Epidermal melanocyte (primary cell): ENCODE results near the gene LOXHD1.

ENCODE experiments used
- DNase-seq: peaks from one replicate; pipeline ENCODE4 v3.0.0; 2011; ENCODE audit warnings: low spot score; ENCODE audit not compliant: insufficient read length

LOXHD1 gene

GRCh38 chr18:46676182-46676835 is 19.3 kb upstream of the LOXHD1 start:
- DNase-seq, result no peak

DNA sequence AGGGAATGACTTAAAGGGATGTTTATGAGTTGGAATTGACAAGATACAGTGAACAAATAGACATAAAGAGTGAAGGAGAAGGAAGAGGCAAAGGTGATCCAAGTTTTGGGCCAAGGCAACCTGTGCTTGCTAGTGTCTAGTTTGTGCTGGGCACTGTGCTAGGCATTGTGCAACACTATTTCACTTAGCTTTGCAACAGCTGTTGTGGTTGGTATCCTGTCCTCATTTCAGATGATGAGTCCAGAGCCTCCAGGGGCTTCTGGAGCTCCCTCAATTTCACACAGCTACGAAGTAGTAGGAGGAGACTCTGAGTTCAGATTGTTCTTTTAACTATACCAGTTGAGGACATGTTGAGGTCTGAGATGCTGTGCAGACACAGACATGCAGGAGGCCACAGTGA is 18.1 kb upstream of the LOXHD1 start:
- DNase-seq, result no peak

DNA sequence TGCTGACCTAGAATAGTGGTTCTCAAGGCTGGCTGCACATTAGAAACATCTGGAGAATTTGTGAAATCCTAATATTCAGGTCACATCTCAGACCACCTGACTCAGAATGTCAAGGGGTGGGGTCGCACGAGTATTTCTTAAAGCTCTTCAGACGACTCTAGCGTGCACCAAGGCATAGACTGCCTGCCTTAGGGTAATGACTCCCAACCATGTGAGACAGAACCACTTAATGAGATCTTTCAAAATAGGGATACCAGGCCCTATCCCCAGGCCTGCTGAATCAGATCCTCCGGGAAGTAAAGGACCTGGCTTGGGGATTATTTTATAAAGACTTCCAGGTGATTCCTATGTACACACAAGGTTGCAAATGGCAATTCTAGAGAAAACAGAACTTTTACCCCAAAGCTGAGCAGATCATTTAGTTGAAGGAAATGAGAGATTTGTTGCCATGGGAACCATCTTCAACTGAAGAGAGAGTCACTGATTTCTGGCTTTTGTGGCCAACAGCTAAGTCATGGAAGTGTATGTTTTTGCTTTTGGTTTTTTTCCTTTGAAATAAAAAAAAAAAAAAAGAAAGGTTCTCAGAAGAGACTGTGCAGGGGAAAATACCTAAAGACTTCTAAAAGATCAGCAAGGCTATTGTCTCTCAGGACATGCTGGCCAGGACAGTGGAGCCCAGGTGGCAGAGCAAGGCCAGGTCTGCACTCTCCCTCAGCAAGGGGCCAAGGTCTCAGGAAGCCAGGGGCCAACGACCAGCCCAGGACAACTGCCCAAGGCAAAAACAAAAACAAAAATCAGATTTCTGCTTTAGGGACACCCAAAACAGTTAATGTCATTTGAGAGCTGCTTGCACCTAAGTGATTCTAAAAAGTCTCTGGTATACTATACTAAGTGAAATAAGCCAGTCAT is 15.3 kb upstream of the LOXHD1 start:
- no peak for DNase-seq

DNA sequence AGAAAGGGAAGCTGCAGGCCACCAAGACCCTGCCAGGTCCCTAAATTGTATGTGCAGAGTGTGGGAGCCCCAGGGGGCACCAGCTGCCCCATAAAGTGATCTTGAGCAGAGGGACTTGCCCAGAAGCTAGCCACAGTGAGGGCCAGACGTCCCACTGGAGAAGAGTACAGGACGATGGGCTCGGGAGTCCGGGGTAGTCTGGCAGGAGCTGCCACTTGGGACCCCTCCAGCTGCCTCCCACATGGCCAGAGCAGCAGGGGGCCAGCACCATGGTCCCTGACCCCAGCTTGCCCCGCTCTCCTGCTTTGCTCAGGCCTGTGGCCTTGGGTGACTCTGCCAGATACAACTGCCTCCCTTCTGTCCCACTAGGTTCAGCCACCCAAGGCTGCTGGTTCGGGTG is 11.7 kb upstream of the LOXHD1 start:
- no peak for DNase-seq

DNA sequence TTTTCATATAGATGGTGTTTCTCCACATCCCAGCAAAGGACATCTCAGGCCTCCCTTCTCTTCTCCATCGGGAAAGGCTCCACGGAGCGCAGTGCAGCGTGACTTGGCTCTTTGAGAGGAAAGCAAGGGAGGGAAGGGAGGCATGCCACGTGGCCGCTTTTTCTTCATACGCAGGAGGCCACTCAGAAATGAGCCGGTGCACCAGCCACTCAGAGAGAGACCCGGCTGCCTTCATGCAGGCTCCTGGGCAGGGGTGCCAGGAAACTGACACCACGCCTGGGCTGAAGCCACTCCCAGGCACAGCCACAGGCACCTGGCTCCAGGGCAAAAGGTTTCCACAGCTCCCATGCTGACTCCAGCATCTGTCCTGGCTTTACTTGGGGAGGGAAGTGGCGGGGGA is 11.1 kb upstream of the LOXHD1 start:
- no peak for DNase-seq

GRCh38 chr18:46663539-46663938 is 6.5 kb upstream of the LOXHD1 start:
- no peak for DNase-seq

DNA sequence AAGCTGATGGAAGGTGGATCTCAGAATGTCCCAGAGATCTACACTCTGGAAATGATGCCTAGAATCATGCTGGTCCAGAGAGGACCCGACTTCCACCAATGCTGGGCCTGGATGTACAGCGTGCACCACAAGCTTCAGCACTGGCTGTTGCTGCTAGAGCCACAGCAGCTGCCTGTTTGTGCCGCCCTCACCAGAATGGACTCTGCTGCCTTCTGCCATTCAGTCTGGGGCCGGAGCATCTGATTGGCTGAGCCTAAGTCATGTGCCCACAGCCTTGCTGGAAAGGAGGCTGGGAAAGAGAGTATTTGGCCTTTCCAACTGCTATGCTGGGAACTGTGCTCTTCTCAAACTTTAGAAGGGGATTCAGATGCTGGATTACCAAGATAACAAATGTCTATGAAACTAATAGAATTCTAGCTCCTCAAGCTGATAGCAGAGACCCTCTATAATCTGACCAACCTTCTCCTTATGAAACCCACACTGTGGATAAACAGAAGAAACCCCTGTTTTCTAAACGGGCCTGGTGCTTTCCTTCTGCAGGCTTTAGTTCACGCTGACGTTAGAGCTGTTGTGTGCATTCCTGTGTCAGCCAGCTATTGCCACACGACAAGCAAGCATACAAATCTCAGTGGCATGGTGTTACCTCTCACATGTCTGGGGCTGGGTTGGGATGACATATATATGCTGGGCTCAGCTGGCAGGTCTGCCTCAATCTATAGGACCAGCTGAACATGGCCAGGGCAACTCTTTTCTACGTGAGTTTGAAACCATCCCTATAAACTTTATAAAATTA is 4.1 kb upstream of the LOXHD1 start:
- no peak for DNase-seq

- no peak for DNase-seq
Observed at GRCh38 chr18:46659484-46659883, 2.5 kb upstream of the LOXHD1 start.

GRCh38 chr18:46656326-46657114 is 500 bp downstream of the LOXHD1 start:
- DNase-seq, result no peak

DNA sequence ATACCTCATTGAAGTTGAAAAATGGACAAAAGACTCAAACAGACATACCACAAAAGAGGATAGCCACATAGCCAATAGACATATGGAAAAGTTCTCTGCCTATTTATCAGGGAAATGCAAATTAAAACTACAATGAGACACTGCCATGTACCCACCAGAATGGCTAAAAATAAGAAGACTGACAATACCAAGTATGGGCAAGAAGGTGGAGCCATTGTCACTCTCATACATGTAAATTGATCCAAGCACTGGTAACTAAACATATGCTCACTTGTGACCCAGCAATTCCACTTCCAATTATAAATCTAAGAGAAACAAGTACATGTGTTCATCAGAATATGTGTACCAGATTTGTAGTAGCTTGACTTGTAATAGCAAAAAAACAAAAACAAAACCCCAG is 4.6 kb downstream of the LOXHD1 start:
- DNase-seq, result no peak

DNA sequence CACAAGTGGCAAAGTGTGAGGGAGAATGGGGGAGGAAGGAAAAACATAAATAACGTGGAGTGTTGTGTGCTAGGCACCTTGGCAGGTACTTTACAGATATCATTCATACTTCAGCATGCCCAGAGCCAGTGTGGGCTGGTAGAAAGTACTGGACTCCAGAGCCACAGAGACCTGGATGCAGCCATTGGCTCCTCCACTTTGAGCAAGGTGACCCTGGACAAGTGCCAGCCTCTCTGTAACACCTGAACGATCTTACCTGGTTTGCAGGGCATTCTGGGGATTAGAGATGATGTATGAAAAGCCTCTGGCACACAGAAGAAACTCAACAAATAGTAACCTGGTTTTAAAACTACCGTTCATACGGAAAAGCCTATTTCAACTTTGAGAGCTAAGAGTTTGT is 6.3 kb downstream of the LOXHD1 start:
- no peak for DNase-seq

- no peak for DNase-seq
Observed at GRCh38 chr18:46649071-46649862, 7.8 kb downstream of the LOXHD1 start.

- DNase-seq, result no peak
Observed at GRCh38 chr18:46646468-46646867, 10.6 kb downstream of the LOXHD1 start.

DNA sequence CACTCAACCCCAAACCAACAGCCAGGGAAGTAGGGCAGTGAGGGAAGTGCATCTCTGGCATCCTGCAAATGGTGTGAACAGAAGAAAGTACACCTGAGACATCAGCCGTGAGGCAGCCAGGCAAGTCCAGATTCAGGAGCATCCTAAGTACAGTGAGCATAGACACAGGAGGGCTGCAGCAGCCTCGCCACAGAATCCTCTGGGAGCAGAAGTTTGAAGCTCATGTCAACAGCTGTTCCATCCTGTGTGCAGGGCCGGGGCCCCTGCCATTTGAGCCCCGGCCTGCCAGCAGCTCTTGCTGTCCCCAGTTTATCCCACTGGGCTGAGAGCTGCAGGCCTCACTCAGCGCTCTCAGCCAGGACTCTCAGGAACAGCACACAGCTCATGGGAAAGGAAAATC is 14.5 kb downstream of the LOXHD1 start:
- no peak for DNase-seq

DNA sequence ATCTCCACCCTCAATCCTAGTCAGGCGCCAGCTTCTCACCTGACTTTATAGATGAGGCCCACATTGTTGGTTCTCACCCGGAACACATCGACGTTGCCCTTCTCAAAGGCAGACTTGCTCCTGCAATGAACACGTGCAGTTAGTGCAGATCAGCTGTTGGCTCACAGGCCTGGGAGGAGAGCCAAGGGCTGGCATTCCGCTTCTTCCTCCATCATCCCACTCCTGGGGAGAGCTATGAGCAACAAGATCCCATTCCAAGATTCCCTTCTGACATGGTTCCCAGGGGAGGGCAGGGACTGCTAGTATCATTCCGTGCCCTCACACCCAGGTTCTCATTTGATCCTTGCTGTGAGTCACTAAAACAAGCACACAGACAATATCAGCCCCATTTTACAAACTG is 15.1 kb downstream of the LOXHD1 start:
- DNase-seq, result no peak

DNA sequence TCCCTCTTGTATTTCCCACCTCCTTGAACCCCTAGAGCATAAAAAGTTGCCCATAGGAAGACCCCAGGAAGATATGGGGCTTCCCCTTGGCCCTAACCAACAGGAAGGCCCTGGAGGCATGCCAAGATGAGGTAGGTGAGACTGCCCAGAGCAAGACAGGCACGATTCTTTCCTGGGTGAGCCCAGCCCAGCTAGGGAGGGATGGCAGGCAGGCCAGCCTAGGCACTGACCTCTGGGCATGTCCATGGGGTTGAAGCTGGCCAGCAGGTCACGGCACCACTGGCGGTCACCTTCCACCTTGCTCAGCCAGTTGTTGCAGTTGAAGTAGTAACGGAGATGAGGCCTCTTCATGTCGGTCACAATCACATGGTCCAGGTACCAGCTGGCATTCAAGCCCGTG is 17.6 kb downstream of the LOXHD1 start:
- no peak for DNase-seq

DNA sequence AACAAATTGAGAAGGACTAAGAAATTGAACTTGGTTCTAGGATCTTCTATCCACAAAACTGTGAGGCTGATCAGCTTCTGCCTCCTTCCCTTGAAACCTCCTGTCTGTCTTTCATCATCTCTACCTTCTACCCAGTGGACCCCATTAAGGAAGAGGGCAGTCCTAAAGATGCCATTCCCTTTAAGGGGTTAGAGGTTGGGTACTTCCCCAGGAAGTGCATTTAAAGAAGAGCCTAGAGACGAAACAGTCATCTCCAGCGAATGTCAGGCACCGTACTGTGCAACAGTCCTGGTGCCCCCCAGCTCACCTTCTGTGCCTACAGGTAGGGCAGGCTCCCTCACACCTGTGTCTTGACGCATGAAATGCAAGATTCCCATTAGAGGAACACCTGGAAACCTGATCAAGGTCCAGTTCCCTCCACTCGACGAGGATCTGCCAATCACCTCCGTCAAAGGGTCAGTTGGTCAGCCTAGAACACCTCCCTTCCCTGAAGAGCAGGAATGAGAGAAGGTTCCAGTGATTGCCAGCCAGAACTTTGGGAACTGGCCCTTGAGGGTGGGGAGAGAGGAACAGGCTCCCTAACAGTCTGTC is 20.9 kb downstream of the LOXHD1 start:
- DNase-seq, result no peak

DNA sequence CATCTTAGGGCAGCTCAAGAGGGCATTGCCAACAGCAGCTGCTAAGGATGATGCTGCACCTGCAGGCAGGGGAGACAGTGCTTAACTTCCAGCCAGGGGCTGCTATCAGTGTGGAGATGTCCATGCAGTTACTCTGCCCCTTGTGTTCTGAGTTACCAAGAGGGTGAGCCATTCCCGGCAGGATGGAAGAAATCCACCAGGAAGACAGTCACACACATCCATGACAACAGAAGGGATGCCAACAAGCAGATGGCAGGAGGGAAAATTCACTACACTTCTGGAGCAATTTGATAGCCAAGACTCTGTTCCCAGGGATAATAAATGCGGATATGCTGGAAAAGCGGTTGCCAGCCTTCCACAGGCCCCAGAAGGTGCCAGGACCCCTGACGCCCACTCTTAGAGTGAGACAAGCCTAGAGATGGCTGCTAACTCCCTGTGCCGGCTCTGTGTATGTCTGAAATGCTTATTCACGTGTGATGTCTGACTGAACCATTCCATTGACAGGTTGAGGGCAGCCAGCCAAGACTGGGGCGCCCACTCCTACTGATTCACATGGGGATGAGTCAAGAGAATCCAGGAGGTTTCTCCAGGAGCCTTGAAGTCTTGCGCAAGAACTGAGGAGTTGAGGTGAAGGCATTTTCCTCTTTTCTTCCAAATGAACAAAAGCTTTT is 24.5 kb downstream of the LOXHD1 start:
- no peak for DNase-seq

DNA sequence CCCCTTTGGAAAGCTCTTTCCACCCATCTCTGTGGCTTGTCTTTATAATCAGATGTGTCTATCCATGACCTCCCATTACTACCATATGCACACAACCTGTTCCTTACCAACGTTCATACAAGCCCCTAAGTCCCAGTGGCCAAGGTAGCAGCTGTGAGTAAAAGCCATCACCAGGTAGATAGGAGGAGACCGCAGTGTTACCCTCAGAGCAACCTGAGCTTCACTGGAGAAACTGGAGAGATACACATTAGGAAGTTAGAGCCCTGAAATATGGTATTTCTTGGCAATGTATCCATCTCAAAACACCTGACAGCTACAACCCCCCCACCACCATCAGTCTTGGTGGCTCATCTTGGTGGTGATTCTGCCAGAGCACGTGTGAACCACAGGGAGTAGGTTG is 26.0 kb downstream of the LOXHD1 start:
- no peak for DNase-seq

GRCh38 chr18:46630160-46630559 is 26.9 kb downstream of the LOXHD1 start:
- DNase-seq, result no peak
